Upper lobe of right lung (tissue), 1 donor: Measurements from ENCODE around the gene IDH3G. TPM values are rescaled to one million over a fixed set of nuclear protein-coding genes. Genes with fewer than 3 reads are reported as not detected.
A peak's percentile ranks its signal among the peaks of the same experiment; 100 is the strongest.

Experiments used
- ATAC-seq: fragments of 200-7000 bp; cut with Tn5 transposase; one replicate; pipeline ENCODE4 v1.9.1; 2020; ENCODE audit warnings: mild to moderate bottlenecking, moderate library complexity
- DNase-seq: peaks from one replicate; pipeline ENCODE4 v3.0.0-alpha.2; 2020
- H3K27ac ChIP-seq: fragments of 200-600 bp; one replicate; pipeline ENCODE4 v1.8.0; 2022
- H3K27me3 ChIP-seq: fragments of 200-600 bp; one replicate; pipeline ENCODE4 v1.8.0; 2022; ENCODE audit warnings: mild to moderate bottlenecking
- H3K36me3 ChIP-seq: fragments of 200-600 bp; one replicate; pipeline ENCODE4 v1.8.0; 2022
- H3K4me1 ChIP-seq: fragments of 200-600 bp; one replicate; pipeline ENCODE4 v1.8.0; 2022
- H3K4me3 ChIP-seq: fragments of 200-600 bp; one replicate; pipeline ENCODE4 v1.8.0; 2022; ENCODE audit warnings: mild to moderate bottlenecking
- H3K9me3 ChIP-seq: fragments of 200-600 bp; one replicate; pipeline ENCODE4 v1.8.0; 2022
- CTCF ChIP-seq: fragments of 200-600 bp; IDR thresholded peaks from one replicate; pipeline ENCODE4 v1.8.0; 2022; ENCODE audit warnings: antibody characterized with exemption
- intact Hi-C: fragments of 100-400 bp; cut with DNase I; formaldehyde crosslinking; loops from one replicate; pipeline ENCODE4 v1.11.0; 2022
- total RNA-seq: library from RNA; stranded (reverse); fragmentation: NEBNext Ultra II Directional; extraction: Animal tissue kit (Norgen Biotek cat#: 25700); gene quantifications from one replicate; pipeline ENCODE4 v1.2.1, GENCODE V29; 2021
- donor health status: DM: no; HTN: yes; CAD: no; lungs with severe emphysema.

Gene IDH3G
- total RNA-seq, 1 donor from 2014 or later, result 42.7 TPM

DNA sequence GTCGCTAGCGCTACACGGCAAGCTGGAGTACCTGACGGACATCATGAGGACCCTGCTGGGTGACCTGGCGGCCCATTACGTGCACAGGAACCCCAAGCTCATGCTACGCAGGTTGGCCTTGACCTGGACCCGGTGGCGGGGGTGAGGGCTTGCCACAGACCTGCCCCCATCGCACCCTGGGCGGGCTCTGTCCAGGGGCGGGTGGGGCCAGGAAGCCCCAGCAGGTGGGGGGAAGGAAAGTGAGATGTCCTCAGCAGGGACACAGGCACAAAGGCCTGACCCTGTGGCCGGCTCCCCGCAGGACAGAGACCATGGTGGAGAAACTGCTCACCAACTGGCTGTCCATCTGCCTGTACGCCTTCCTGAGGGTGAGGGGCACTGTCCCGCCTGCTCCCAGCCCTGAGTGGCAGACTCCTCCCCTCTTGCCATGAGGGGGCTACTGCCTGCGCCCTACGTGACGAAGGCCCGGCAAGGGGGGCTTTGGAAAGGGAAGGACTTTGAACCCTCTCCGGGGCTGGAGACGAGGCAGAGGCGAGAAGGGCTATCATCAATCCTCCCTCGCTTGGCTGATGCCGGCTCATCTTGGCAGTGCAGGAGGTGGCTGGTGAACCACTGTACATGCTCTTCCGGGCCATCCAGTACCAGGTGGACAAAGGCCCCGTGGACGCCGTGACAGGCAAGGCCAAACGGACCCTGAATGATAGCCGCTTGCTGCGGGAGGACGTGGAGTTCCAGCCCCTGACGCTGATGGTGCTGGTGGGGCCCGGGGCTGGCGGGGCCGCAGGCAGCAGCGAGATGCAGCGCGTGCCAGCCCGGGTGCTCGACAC is 18.7 kb downstream of the IDH3G start:
- Histone ChIP-seq H3K27me3 (no peaks in the 10 kb centered on the region), H3K4me1 (no peaks in the 10 kb centered on the region), H3K36me3 (no peaks in the 10 kb centered on the region), H3K27ac (no peak overlapping the region), H3K9me3 (no peaks in the 10 kb centered on the region), H3K4me3 (no peak overlapping the region)
- no peak for TF ChIP-seq CTCF
- ATAC-seq, result no peak
- intact Hi-C loops, result no loop called here
- peak; percentile 32 for DNase-seq

GRCh38 chrX:153774576-153775292 is 19.4 kb downstream of the IDH3G start:
- intact Hi-C loops, result no loop called here

DNA sequence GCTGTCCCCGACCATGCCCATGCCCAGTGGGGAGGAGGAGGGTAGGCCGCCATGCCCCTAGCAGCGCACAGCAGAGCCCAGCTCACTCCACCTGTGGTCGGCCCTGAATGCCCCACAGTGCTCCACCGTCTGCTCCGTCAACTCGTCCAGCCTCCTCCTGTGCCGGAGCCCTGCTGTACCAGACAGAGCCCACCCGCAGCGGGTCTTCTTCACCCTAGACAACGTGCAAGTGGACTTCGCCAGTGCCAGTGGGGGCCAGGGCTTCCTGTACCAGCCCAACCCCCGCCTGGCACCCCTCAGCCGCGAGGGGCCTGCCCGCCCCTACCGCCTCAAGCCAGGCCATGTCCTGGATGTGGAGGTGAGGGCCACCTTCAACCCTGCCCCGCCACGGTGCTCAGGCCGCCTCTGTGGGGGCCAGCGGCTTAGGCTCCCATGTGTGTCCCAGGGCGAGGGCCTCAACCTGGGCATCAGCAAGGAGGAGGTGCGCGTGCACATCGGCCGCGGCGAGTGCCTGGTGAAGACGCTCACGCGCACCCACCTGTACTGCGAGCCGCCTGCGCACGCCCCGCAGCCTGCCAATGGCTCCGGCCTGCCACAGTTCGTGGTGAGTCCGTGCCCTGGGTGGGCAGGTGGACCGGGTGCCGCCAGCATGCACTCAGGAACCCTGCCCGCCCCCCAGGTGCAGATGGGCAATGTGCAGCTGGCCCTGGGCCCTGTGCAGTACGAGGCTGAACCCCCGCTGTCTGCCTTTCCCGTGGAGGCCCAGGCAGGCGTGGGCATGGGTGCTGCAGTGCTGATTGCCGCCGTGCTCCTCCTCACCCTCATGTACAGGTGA is 20.2 kb downstream of the IDH3G start:
- Histone ChIP-seq H3K4me1 (no peaks in the 10 kb centered on the region), H3K36me3 (no peaks in the 10 kb centered on the region), H3K9me3 (no peaks in the 10 kb centered on the region), H3K27me3 (no peaks in the 10 kb centered on the region), H3K27ac (no peak overlapping the region), H3K4me3 (no peak overlapping the region)
- intact Hi-C loops, result no loop called here
- TF ChIP-seq CTCF, result no peak
- DNase-seq (peak; percentile 57), ATAC-seq (no peak)

More at GRCh38 chrX:153774576-153775292, 19.4 kb downstream of the IDH3G start:
- H3K27me3 ChIP-seq, result no peaks in the 10 kb centered on the region
- ATAC-seq (no peak), DNase-seq (peak; percentile 33)
- H3K36me3 ChIP-seq, result no peaks in the 10 kb centered on the region
- no peaks in the 10 kb centered on the region for H3K4me1 ChIP-seq
- no peak overlapping the region for H3K4me3 ChIP-seq
- no peak overlapping the region for H3K27ac ChIP-seq
- TF ChIP-seq CTCF, result no peak
- no peaks in the 10 kb centered on the region for H3K9me3 ChIP-seq

DNA sequence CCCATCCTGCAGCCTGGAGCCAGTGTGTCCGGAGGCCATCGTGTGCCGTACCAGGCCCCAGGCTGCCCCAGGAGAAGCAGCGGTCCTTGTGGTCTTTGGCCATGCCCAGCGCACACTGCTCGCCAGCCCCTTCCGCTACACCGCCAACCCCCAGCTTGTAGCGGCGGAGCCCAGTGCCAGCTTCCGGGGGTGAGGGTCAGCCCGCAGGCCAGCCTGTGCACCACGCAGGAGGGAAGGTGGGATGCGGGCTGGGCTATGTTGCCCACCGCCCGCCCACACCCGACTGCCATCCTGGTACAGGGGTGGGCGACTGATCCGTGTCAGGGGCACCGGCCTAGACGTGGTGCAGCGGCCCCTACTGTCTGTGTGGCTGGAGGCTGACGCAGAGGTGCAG is 21.0 kb downstream of the IDH3G start:
- DNase-seq (no peak), ATAC-seq (no peak)
- Histone ChIP-seq H3K9me3 (no peaks in the 10 kb centered on the region), H3K36me3 (no peaks in the 10 kb centered on the region), H3K4me3 (no peak overlapping the region), H3K4me1 (no peaks in the 10 kb centered on the region), H3K27ac (no peak overlapping the region), H3K27me3 (no peaks in the 10 kb centered on the region)
- intact Hi-C loops, result no loop called here
- no peak for TF ChIP-seq CTCF

- DNase-seq (peak; percentile 35), ATAC-seq (no peak)
- intact Hi-C loops, result no loop called here
- H3K4me3 ChIP-seq, result no peak overlapping the region
- H3K27ac ChIP-seq, result no peak overlapping the region
- TF ChIP-seq CTCF, result no peak
- no peaks in the 10 kb centered on the region for H3K4me1 ChIP-seq
- H3K9me3 ChIP-seq, result no peaks in the 10 kb centered on the region
- no peaks in the 10 kb centered on the region for H3K27me3 ChIP-seq
- H3K36me3 ChIP-seq, result no peaks in the 10 kb centered on the region
Measured at GRCh38 chrX:153772316-153773217, 21.6 kb downstream of the IDH3G start.
